Measurements from ENCODE around the gene KLF5.

GRCh38 chr13:73015805-73016204 is 43.0 kb upstream of the KLF5 start:
- no peak for TF ChIP-seq CTCF (IDR thresholded peaks at IDR 0.05)
- no peak for TF ChIP-seq ZFX (IDR thresholded peaks at IDR 0.05; ENCODE audit: borderline replicate concordance)

Data from 22Rv1 (cell line).